MM.1S (cell line): Measurements from ENCODE around the gene C10orf90.

Experiments used
- DNase-seq: peaks from one replicate; pipeline ENCODE4 v3.0.0-alpha.2; 2015
- H2AFZ ChIP-seq: fragments of 300-600 bp; sonication (generic); 2 replicates; pipeline ENCODE4 v1.6.0; 2016; ENCODE audit warnings: antibody characterized with exemption, low read length
- H3F3A ChIP-seq: fragments of 300-600 bp; sonication (generic); 2 replicates; pipeline ENCODE4 v1.6.1; 2016; ENCODE audit warnings: mild to moderate bottlenecking, antibody characterized with exemption, low read length, moderate library complexity, mixed read lengths; ENCODE audit not compliant: insufficient read depth
- H3K27ac ChIP-seq: fragments of 300-600 bp; sonication (generic); 2 replicates; pipeline ENCODE4 v1.5.1; 2016; ENCODE audit warnings: mild to moderate bottlenecking, low read length
- H3K27me3 ChIP-seq: fragments of 300-600 bp; sonication (generic); replicated peaks from 2 replicates; pipeline ENCODE4 v1.6.0; 2016; ENCODE audit warnings: low read length; ENCODE audit not compliant: insufficient read depth
- H3K36me3 ChIP-seq: fragments of 300-600 bp; sonication (generic); replicated peaks from 2 replicates; pipeline ENCODE4 v1.6.1; 2016; ENCODE audit warnings: mild to moderate bottlenecking, low read length, mixed read lengths; ENCODE audit not compliant: insufficient read depth
- H3K4me1 ChIP-seq: fragments of 300-600 bp; sonication (generic); 2 replicates; pipeline ENCODE4 v1.6.1; 2016; ENCODE audit warnings: low read length, mixed read lengths
- H3K4me2 ChIP-seq: fragments of 300-600 bp; sonication (generic); 2 replicates; pipeline ENCODE4 v1.6.0; 2016; ENCODE audit warnings: low read depth, low read length
- H3K4me3 ChIP-seq: fragments of 300-600 bp; sonication (generic); 2 replicates; pipeline ENCODE4 v1.5.1; 2016; ENCODE audit warnings: low read length, mixed read lengths
- H3K79me2 ChIP-seq: fragments of 300-600 bp; sonication (generic); 2 replicates; pipeline ENCODE4 v1.6.1; 2016; ENCODE audit warnings: mixed run types, low read length, mixed read lengths
- H3K9ac ChIP-seq: fragments of 300-600 bp; sonication (generic); 2 replicates; pipeline ENCODE4 v1.6.1; 2016; ENCODE audit warnings: low read length, mixed read lengths
- H3K9me2 ChIP-seq: fragments of 300-600 bp; sonication (generic); replicated peaks from 2 replicates; pipeline ENCODE4 v1.6.1; 2016; ENCODE audit warnings: mild to moderate bottlenecking, low read length, mixed read lengths; ENCODE audit not compliant: insufficient read depth
- H3K9me3 ChIP-seq: fragments of 300-600 bp; sonication (generic); replicated peaks from 2 replicates; pipeline ENCODE4 v1.6.1; 2016; ENCODE audit warnings: mild to moderate bottlenecking, low read length, mixed read lengths; ENCODE audit not compliant: insufficient read depth
- H4K20me1 ChIP-seq: fragments of 300-600 bp; sonication (generic); 2 replicates; pipeline ENCODE4 v1.6.1; 2016; ENCODE audit warnings: mild to moderate bottlenecking, low read length, moderate library complexity, mixed read lengths; ENCODE audit not compliant: insufficient read depth
- CTCF ChIP-seq: fragments of 300-600 bp; sonication (generic); IDR thresholded peaks from 2 replicates; pipeline ENCODE4 v1.5.1; 2016; ENCODE audit warnings: antibody characterized with exemption, low read length, mixed read lengths
- EZH2 ChIP-seq: fragments of 300-600 bp; sonication (generic); optimal IDR thresholded peaks from 2 replicates; pipeline ENCODE3; 2017; ENCODE audit warnings: low read depth, mild to moderate bottlenecking, antibody characterized with exemption, low read length, mixed read lengths
- EZH2phosphoT487 ChIP-seq: fragments of 300-600 bp; sonication (generic); IDR thresholded peaks from 2 replicates; pipeline ENCODE4 v1.6.1; 2018; ENCODE audit warnings: antibody characterized with exemption, low read length

The C10orf90 gene

GRCh38 chr10:126459032-126459831, 211.3 kb downstream of the C10orf90 start:
- Histone ChIP-seq H3K4me3 (no peak overlapping the region), H3K9ac (no peak overlapping the region), H3K9me2 (no peaks in the 10 kb centered on the region), H3K27ac (no peak overlapping the region), H3K79me2 (no peaks in the 10 kb centered on the region), H3K4me1 (no peaks in the 10 kb centered on the region), H2AFZ (no peak overlapping the region), H4K20me1 (no peaks in the 10 kb centered on the region), H3F3A (no peaks in the 10 kb centered on the region), H3K27me3 (no peaks in the 10 kb centered on the region), H3K4me2 (no peak overlapping the region), H3K36me3 (no peaks in the 10 kb centered on the region), H3K9me3 (no peaks in the 10 kb centered on the region)
- TF ChIP-seq EZH2phosphoT487: no peak
- no peak for TF ChIP-seq EZH2
- TF ChIP-seq CTCF: no peak
- no peak for DNase-seq

GRCh38 chr10:126458466-126458865, 212.0 kb downstream of the C10orf90 start:
- H2AFZ ChIP-seq: no peak overlapping the region
- H3F3A ChIP-seq: no peaks in the 10 kb centered on the region
- no peaks in the 10 kb centered on the region for H4K20me1 ChIP-seq
- no peaks in the 10 kb centered on the region for H3K4me1 ChIP-seq
- no peak for DNase-seq
- no peaks in the 10 kb centered on the region for H3K9me3 ChIP-seq
- H3K36me3 ChIP-seq: no peaks in the 10 kb centered on the region
- H3K9me2 ChIP-seq: no peaks in the 10 kb centered on the region
- H3K4me2 ChIP-seq: no peak overlapping the region
- H3K4me3 ChIP-seq: no peak overlapping the region
- no peaks in the 10 kb centered on the region for H3K27me3 ChIP-seq
- H3K9ac ChIP-seq: no peak overlapping the region
- H3K27ac ChIP-seq: no peak overlapping the region
- H3K79me2 ChIP-seq: no peaks in the 10 kb centered on the region
- TF ChIP-seq CTCF (no peak), EZH2 (no peak), EZH2phosphoT487 (no peak)

GRCh38 chr10:126456632-126457031, 213.9 kb downstream of the C10orf90 start:
- H3F3A ChIP-seq: no peaks in the 10 kb centered on the region
- no peak overlapping the region for H3K27ac ChIP-seq
- no peak for DNase-seq
- H3K4me3 ChIP-seq: no peak overlapping the region
- H3K4me1 ChIP-seq: no peaks in the 10 kb centered on the region
- H2AFZ ChIP-seq: no peak overlapping the region
- H3K36me3 ChIP-seq: no peaks in the 10 kb centered on the region
- H3K79me2 ChIP-seq: no peaks in the 10 kb centered on the region
- H3K9ac ChIP-seq: no peak overlapping the region
- no peaks in the 10 kb centered on the region for H4K20me1 ChIP-seq
- no peaks in the 10 kb centered on the region for H3K27me3 ChIP-seq
- H3K9me2 ChIP-seq: no peaks in the 10 kb centered on the region
- no peak overlapping the region for H3K4me2 ChIP-seq
- no peak for TF ChIP-seq CTCF
- TF ChIP-seq EZH2: no peak
- TF ChIP-seq EZH2phosphoT487: no peak
- no peaks in the 10 kb centered on the region for H3K9me3 ChIP-seq
